ENCODE data around the gene UAP1.

DNA sequence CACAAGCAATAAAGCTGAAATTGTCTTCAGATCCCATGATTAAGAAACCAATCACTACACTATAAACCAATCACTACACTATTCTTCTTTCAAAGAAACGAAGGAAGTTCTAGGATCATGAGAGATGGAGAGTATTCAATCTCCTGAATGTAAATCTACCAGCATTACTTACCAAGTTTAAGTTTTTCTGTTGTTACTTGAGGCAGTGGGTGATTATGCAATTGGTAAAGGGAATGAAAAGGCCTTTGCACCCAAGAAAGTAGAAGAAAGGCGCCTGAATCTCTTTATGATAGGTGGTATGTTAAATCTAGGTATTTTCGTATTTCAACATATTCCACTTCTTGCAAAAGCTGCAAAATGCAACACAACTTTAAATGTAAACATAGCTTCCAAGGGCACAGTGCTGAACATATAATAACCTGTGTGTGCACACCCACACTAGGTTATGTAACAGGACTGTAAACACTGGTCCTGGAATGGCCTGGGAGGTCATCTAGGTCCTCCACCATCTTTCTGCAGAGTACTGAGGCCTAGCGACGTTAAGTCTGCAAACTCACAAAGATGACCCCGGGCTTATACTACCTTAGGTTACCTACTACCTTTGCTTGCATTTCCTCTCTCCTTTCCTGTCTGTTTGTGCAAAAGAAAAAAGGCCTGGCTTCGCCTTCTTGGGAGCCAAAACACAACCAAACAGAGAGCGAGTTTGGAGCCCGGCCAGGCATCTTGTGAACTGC is 1.1 kb upstream of the UAP1 start:
- TF ChIP-seq EZH2phosphoT487 (conservative IDR thresholded peaks at IDR 0.05; ENCODE audit: low read length), result no peak
- TF ChIP-seq, protein P1, sequence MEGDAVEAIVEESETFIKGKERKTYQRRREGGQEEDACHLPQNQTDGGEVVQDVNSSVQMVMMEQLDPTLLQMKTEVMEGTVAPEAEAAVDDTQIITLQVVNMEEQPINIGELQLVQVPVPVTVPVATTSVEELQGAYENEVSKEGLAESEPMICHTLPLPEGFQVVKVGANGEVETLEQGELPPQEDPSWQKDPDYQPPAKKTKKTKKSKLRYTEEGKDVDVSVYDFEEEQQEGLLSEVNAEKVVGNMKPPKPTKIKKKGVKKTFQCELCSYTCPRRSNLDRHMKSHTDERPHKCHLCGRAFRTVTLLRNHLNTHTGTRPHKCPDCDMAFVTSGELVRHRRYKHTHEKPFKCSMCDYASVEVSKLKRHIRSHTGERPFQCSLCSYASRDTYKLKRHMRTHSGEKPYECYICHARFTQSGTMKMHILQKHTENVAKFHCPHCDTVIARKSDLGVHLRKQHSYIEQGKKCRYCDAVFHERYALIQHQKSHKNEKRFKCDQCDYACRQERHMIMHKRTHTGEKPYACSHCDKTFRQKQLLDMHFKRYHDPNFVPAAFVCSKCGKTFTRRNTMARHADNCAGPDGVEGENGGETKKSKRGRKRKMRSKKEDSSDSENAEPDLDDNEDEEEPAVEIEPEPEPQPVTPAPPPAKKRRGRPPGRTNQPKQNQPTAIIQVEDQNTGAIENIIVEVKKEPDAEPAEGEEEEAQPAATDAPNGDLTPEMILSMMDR (IDR thresholded peaks at IDR 0.05; ENCODE audit: insufficient read depth, low read length, poor library complexity, severe bottlenecking), result no peak

Data from SU-DHL-6 (cell line).